Measurements from ENCODE around the gene SHLD1.
"Not testable (repeated sequence)": the region's sequence is repeated elsewhere in the genome, so short reads cannot be mapped to it uniquely, and the experiment has no call there.

GRCh38 chr20:5725183-5725463, 25.1 kb upstream of the SHLD1 start:
- not testable (repeated sequence) for TF ChIP-seq EZH2 (IDR thresholded peaks at IDR 0.05; ENCODE audit: insufficient read depth, poor library complexity, severe bottlenecking); EZH2phosphoT487 (IDR thresholded peaks at IDR 0.05; ENCODE audit: insufficient read depth, low read depth)

Measured in GM23248 (cell line).